GM21447 (cell line): ENCODE measurements around the gene MALRD1.

Experiments used
- ATAC-seq: cut with Tn5 transposase; IDR thresholded peaks from one replicate; pipeline ENCODE4 v1.9.1; 2021; ENCODE audit not compliant: unreplicated experiment

MALRD1 gene

DNA sequence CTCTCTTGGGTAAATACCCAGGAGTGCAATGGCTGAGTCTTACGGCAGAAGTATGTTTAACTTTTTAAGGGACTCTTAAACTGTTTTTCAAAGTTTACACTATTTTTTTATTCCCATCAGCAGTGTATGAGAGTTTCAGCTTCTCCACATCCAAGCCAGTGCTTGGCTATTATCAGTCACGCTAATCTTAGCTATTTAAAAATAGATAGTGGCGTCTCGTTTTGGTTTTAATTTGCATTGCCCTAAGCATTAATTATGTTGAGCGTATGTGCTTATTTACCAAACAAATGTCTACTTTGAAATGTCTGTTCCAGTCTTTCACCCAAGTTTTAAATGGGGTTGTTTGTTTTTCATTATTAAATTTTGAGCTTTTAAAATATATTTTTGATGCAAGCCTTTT, 164.0 kb downstream of the MALRD1 start:
- ATAC-seq, result no peak

DNA sequence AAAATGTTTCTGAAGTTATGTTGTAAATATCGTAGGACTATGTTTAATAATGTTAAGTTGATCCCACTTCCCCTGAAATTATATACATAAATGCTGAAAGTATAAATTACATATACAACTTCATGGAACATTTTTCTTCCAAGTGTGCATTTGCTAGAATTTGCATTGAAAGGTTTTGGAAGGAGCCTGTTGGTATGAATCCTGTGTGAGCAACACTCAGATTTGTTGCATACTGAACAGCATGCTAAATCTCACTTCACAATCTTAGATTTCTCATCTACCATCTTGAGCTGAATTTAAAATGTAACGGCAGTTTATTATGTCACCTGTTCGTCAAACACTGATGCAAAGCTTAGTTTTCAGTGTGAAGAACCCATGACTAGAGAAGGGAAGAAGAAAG, 172.6 kb downstream of the MALRD1 start:
- no peak for ATAC-seq

DNA sequence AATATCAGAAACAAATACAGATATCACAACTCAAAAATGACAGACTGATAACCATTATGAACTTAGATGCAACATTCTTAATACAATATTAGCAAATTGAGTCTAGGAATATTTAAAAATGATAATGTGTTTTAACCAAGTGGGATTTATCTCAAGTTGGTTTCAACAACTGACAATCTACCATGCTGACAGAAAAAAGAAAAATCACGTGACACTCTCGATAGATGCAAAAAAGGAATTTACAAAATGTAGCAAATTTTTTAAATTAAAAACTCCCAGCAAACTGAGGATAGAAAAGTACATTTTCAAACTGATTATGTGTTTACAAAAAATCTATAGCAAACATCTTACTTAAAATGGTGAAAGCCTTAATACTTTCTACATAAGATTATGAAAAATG, 177.4 kb downstream of the MALRD1 start:
- ATAC-seq, result no peak

DNA sequence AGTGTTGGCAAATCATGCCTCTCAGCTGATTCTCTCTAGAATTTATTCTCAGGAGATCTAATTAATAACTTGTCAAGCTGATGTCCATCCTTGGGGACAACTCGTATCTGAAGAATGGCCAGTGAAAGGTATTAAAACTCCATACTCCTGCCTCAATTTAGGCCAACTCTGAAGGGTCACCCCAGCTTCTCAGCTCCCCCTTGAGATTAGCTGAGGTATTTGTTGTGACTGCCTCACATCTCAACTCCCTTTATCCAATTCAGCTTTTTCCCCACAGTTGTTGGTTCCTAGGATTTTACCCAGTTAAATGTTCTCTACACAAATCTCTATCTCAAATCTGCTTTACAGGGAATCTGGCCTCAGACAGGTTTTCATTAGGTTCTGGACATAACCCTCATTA, 182.4 kb downstream of the MALRD1 start:
- ATAC-seq, result no peak

DNA sequence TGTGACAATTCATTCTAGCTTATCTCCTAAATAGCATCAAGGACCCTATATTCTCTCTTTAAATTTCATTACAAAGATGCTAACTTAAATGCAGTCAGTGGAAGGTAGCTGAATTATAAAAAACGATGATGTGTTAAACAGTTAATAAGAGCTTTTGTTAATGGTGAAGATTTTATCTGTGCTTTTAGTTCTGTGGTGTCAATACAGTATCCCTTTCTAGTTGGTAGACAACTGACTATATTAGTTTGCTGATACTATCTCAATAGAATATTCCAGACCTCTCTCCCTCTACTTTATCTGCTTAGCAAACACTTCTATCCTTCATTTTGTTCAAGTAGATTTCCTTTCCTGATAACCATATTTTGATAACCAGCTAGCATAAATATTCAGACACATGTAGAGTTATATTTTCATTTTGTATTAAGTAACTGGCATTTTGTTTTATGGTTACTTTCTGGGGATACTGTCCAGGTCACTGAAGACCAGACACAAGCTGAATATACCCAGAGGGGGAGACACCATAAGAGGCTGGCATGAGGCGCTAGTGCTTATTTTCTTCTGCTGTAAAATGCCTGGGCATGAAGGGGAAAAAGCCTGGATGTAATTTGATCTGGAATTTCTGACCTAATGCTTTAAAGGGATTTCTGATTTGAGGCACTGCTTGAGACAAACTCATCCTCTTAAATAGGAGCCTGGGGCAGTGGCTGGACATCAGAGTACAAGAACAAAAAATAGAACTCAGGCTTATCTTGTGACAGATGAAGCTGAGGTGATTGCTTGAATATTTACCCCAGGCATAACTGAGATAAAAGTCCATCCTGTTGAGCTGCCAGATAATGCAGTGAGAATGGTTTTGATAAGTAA, 197.5 kb downstream of the MALRD1 start:
- no peak for ATAC-seq

DNA sequence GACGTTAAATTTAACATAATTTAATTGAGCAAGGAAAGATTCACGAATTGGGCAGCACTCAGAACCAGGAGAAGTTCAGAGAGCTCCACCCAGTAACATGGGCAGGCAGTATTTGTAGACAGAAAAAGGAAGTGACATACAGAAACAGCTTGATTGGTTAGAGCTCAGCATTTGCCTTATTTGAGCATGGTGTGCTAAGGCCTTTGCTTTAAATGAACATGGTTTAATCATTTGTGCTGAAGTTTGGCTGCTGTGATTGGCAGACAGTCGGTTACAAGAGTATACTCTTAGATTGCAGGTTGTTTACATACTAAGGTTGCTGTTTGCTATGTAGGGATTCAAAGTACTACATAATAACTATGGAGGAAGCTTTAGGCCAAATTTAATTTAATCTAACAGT, 199.2 kb downstream of the MALRD1 start:
- ATAC-seq, result no peak

DNA sequence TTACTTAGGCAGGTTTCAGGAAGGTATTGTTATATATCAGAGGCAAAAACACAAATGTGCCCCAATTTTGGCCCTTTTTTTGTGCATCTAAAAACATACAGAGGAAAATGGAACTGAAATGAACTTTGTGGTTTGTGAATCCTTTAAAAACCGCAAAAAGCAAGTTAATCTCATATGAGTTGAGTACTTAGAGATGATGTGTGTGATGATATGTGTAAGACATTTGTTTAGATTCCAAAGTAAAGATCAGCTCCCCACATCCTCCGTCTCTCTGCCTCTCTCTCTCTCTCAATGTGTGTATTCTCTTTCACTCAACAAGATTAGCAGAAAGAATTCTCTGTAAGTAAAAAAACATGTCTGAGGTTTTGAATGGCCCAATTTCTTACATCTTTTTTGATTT, 201.9 kb downstream of the MALRD1 start:
- no peak for ATAC-seq

DNA sequence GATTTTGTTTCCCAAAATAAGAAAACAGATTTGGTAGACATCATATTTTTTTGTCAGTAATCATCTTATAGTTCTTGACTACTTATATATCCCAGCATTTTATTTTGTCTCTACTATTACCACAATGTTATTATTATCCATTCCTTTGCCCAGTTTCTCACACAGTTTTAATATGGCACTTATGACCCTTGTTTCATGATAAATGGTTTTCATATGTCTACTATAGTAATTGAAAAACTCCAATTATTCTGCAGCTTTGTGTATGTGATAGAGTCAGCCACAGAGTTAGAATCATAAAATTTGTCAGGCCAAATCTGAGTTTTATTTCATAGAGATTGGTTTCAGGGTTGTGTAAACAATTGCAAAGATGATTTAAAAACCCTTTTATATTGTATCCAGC, 203.9 kb downstream of the MALRD1 start:
- ATAC-seq, result no peak

DNA sequence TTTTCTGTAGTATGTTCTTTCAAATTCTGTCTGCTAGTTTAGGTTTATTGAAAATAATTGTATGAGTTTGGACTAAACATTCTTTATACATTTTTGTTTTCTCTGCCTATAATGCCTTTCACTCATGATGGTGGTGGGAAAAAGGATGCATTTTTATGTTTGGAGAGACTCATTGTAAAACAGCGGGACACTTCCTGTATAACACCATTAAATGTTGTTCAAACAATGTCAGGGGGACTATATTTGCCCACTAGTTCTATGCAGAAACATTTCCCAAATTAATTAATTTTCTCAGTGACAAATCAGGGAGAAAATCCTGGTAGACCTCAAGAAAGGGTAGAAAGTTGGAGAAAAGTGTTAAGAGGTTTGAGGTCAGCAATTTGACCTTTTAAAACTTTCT, 207.7 kb downstream of the MALRD1 start:
- no peak for ATAC-seq

DNA sequence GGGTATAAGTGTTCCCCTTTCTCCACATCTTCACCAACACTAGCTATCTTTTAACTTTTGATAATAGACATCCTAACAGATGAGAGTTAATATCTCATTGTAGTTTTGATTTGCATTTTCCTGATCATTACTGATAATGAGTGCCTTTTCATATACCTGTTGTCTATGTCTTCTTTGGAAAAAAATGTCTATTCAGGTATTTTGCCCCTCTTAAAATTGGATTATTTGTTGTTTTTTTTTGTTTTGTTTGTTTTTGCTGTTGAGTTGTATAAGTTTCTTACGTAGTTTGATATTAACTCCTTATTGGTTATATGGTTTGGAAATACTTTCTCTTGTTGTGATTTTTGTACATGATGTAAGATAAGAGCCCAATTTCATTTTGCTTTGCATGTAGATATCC, 214.7 kb downstream of the MALRD1 start:
- no peak for ATAC-seq

DNA sequence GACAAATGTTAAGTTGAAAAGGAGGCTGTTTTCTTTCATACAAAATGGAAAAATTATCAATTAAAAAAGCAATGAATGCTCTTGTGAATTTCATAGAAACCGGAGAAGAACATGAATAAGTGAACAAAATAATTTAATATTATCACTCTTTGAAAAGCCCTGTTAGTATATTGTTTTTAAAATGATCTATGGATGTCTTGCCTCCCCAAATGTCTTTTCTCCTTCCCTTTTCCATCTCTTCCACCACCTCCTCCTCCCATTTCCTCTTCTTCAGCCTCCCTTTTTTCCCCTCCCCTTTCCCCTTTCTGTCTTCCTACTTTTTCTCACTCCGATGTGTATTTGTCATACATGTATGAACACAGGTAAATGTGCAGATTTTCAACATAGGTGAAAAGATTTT, 234.7 kb downstream of the MALRD1 start:
- no peak for ATAC-seq

DNA sequence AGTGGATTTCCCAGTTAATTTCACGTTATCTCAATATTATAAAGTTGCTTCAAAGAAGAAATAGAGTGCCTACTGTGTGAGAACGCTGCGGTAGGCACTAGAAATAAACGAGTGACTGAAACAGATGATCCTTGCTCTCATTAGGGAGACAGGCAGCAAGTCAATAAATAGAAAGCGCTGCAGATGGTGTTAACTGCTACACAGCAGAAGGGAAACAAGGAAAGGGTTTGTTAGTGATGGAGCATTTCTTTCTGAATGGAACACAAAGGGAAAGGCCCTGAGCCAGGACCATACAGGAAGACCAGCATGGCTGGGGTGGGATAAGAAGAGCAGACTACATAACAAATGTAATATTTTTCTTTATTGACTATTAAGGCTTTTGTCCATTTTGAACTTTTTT, 235.2 kb downstream of the MALRD1 start:
- no peak for ATAC-seq

DNA sequence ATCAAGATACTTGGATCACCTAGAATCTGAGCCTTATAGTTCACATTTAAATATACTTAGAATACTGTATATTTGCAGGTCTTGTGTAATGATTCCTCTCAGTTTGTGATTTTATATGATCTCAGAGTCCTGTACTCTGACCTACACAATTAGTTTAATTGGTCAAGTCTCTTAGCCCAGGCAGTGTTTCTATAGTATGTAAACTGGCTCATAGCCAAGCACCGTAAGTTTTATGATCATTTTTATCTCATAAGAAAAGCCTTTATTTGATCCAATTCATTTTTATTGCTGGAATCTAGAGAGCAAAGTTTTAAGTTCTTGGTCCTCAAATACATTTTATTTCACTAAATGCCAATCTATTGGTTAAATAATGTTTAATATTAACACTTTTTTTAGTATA, 242.2 kb downstream of the MALRD1 start:
- ATAC-seq, result no peak

DNA sequence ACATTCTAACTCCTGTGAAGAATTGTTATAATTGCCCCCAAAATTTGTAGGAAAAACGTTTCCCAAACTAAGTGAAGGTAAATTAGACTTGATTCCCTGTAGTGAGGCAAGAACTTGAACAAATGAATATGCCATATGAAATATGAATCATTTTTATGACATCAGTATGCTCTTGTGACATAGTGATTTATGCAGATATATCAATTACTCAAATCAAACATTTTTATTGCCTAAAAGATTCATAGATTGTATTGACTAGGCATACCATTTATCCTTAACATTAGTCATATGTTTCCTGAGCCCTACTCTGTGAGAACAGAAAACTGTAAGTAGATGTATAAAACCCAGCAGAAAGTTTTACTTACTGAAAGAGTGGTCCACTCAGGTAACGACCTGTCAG, 245.6 kb downstream of the MALRD1 start:
- ATAC-seq, result no peak

DNA sequence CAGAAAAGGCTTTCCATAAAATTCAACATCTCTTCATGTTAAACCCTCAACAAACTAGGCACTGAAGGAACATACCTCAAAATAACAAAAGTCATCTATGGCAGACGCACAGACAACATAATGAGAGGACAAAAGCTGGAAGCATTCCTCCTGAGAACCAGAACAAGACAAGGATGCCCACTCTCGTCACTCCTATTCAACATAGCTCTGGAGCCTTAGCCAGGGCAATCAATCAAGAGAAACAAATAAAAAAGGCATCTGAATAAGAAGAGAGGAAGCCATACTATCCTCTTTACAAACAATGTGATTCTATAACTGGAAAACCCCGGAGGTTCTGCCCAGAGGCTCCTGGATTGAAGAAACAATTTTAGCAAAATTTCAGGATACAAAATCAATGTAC, 251.0 kb downstream of the MALRD1 start:
- no peak for ATAC-seq

DNA sequence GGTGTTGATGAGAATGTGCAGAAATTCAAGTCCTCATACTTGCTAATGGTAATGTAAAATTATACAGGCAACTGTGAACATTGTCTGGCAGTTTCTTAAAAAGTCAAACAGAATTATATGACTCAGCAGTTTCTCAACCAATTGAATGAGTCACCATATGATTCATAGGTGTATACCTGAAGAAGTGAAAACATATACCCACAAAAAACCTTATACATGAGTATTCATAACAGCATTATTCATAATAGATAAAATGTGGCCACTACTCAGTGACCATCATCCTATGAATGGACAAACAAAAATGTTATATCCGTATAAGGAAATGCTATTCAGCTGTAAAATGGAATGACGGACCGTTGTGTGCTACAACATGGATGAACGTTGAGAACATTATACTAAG, 253.5 kb downstream of the MALRD1 start:
- ATAC-seq, result no peak

DNA sequence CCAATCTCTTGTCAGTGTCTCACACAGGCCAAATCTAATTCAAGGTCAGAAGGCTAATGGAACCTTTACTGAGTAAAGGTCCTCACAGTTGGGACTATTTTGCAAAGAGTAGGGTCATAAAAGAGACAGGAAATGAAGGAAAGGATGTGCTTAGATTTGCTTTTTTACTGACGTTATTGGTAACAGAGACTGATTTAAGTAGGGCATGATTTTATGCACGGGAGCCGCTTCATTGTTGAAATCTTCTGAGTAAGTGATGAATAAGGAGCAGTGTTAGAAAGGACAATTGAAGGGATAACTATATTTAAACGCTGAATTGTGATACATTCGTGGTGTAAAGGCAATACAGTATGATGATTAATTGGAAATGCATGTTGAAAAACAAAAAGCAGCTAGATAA, 261.5 kb downstream of the MALRD1 start:
- no peak for ATAC-seq

DNA sequence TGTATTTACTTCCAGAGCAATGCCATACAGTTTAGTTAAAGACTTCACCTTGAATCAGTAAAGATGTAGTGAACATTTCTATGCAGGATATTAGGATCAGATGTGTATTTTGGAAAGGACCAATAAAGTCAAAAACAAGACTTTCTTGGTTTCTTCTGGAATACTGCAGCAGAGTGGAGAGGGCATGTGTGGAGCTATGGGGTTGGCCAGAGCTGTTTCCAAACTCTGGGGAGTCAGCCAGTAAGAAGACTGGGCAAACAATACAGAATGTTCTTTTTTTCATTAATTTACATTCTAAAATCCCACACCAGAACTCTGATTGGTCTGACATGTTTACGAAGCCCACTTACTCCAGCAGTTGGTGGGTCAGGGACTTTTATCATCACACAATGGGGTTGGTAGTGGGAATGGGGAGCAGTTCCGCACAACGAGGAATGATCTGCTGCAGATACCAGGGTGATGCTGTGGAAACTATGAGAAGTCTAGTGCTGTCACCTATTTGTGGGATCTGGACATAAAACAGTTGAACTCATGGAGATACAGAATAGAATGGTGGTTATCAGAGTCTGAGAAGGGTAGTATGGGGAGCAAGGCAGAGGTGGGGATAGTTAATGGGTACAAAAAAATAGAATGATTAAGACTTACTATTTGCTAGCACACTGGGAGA, 267.7 kb downstream of the MALRD1 start:
- no peak for ATAC-seq

DNA sequence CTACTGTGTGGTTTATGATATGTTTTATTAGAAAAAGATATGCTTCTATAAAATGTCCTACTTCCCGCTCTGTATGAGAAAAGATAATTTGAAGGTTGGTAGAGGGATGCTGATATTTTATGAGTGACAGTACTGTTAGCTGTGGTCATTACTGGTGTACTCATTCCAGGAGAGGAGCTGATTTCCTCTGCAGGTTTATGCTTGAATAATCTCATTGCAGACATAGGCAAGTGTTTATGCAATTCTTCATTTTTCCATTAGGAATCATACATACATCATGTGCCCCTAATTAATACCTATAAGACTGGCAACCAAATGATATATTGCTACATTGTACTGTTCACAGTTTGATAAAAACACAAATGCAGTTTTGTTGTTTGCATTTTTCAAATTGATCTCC, 269.4 kb downstream of the MALRD1 start:
- no peak for ATAC-seq

DNA sequence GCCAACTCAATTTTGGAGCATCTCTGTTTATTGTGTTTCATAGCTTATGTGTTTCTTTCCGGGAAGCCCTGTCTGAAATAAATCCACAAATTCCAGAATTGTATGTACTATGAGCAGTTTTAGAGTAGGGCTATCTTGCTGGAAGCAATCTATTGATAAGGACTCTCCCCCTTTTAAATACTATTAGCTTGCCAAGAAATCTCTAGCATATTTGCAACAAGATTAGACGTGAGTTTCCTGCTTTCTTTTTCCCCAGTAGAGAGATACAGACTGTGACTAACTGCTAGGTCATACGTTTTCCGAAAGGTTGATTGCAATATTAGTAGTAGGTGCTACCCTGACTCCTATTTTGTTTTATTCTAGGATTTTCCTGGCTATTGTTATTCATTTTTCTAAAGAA, 277.0 kb downstream of the MALRD1 start:
- no peak for ATAC-seq

DNA sequence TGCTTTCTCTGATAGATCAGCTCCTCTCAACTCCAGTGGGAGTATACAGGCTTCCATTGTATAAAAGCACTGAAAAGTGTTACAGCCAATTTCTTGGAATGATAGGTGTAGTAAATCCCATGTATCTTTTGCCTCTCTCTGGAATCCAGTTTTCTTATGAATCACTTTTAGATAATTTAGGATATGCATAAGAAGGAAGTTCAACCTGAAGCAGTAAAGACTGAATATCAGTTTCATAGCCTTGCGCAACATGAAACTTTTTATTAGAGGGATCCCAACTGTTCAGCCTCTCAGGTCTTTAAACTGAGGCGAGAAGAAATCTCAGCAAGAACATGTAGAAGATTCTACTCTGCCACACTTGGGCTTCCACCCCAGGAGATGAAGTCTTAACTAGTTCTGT, 280.0 kb downstream of the MALRD1 start:
- ATAC-seq, result no peak

DNA sequence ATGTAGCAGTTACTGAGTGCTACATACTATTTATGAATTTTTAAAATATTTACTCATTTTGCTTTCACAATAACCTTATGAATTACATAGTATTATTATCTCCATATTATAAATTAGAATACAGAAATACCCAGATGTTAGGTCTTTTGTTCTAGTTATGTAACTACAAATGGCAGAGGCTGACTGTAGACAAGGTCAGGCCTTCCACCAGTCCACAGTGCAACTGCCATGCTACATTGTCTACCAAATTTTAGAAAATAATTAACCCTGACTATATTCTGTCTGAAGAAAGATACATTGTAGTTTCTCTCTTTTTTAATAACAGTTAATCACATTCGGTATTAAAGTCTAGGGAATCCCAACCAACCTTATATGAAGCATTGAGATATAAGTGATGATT, 280.9 kb downstream of the MALRD1 start:
- ATAC-seq, result no peak

DNA sequence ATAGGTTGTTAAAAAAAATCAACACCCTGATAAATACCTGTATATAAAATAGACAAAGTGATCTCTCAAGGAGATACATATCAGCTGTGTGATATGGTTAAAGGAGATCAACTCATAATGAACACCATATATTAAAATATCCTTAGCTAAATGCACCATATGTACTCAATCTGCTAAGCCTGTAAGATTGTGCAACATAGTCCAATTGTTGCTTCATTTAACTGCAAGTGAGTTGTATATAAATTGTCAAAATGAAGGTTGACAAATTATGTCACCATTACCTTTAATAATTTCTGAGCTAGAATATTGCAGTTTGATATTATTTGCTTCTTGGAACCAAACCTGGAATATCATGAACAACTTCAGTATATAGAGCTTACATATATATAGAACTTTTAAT, 283.7 kb downstream of the MALRD1 start:
- ATAC-seq, result no peak
